Mucosa of stomach (tissue), 1 donor: Measurements from ENCODE around the gene GNB1L.

ENCODE experiments used
- H3K27me3 ChIP-seq: one replicate; pipeline ENCODE4 v1.7.0; 2013; ENCODE audit warnings: mild to moderate bottlenecking, low read length; ENCODE audit not compliant: control insufficient read depth, insufficient read depth
- H3K36me3 ChIP-seq: one replicate; pipeline ENCODE4 v1.7.0; 2013; ENCODE audit warnings: low read length; ENCODE audit not compliant: control insufficient read depth, insufficient read depth
- H3K4me1 ChIP-seq: one replicate; pipeline ENCODE4 v1.7.0; 2013; ENCODE audit warnings: mild to moderate bottlenecking, low read length; ENCODE audit not compliant: control insufficient read depth, insufficient read depth
- H3K4me3 ChIP-seq: one replicate; pipeline ENCODE4 v1.7.0; 2013; ENCODE audit warnings: low read length
- H3K9ac ChIP-seq: one replicate; pipeline ENCODE4 v1.7.0; 2013; ENCODE audit warnings: mild to moderate bottlenecking, low read length, moderate library complexity
- H3K9me3 ChIP-seq: one replicate; pipeline ENCODE4 v1.7.0; 2013; ENCODE audit warnings: mild to moderate bottlenecking, low read length, moderate library complexity; ENCODE audit not compliant: control insufficient read depth
- donor health status: Pancreatic carcinoma.

The GNB1L gene

DNA sequence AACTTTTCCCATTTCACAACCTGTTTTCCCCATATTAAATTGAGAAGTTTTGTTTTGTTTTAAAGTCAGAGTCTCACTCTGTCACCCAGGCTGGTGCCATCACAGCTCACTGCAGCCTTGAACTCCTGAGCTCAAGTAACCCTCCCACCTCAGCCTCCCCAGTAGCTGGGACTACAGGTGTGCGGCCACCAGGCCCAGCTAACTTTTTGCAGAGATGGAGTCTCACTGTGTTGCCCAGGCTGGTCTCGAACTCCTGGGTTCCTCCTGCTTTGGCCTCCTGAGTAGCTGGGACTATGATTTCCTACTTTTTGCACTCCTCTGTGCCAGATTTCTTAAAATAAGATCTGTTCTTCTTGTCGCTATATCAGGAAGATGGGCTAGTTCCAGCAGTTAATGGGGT is 44.9 kb downstream of the GNB1L start:
- Histone ChIP-seq H3K4me1 (peaks cover 19% of the 10 kb centered on the region), H3K27me3 (no peaks in the 10 kb centered on the region), H3K36me3 (no peaks in the 10 kb centered on the region), H3K4me3 (no peak overlapping the region), H3K9ac (no peak overlapping the region), H3K9me3 (no peaks in the 10 kb centered on the region)

GRCh38 chr22:19808873-19809478 is 45.7 kb downstream of the GNB1L start:
- Histone ChIP-seq H3K9me3 (no peaks in the 10 kb centered on the region), H3K4me3 (no peak overlapping the region), H3K4me1 (peaks cover 19% of the 10 kb centered on the region), H3K9ac (no peak overlapping the region), H3K36me3 (no peaks in the 10 kb centered on the region), H3K27me3 (no peaks in the 10 kb centered on the region)

- Histone ChIP-seq H3K4me1 (peaks cover 19% of the 10 kb centered on the region), H3K9me3 (no peaks in the 10 kb centered on the region)
Measured at GRCh38 chr22:19807914-19808872, 46.5 kb downstream of the GNB1L start.

GRCh38 chr22:19807161-19807913 is 47.3 kb downstream of the GNB1L start:
- H3K4me1 ChIP-seq, result peaks cover 19% of the 10 kb centered on the region
- H3K36me3 ChIP-seq, result no peaks in the 10 kb centered on the region
- no peak overlapping the region for H3K4me3 ChIP-seq
- H3K27me3 ChIP-seq, result no peaks in the 10 kb centered on the region
- no peak overlapping the region for H3K9ac ChIP-seq
- no peaks in the 10 kb centered on the region for H3K9me3 ChIP-seq

More at GRCh38 chr22:19807914-19808872, 46.5 kb downstream of the GNB1L start:
- no peaks in the 10 kb centered on the region for H3K27me3 ChIP-seq
- H3K9ac ChIP-seq, result no peak overlapping the region
- H3K36me3 ChIP-seq, result no peaks in the 10 kb centered on the region
- no peak overlapping the region for H3K4me3 ChIP-seq

DNA sequence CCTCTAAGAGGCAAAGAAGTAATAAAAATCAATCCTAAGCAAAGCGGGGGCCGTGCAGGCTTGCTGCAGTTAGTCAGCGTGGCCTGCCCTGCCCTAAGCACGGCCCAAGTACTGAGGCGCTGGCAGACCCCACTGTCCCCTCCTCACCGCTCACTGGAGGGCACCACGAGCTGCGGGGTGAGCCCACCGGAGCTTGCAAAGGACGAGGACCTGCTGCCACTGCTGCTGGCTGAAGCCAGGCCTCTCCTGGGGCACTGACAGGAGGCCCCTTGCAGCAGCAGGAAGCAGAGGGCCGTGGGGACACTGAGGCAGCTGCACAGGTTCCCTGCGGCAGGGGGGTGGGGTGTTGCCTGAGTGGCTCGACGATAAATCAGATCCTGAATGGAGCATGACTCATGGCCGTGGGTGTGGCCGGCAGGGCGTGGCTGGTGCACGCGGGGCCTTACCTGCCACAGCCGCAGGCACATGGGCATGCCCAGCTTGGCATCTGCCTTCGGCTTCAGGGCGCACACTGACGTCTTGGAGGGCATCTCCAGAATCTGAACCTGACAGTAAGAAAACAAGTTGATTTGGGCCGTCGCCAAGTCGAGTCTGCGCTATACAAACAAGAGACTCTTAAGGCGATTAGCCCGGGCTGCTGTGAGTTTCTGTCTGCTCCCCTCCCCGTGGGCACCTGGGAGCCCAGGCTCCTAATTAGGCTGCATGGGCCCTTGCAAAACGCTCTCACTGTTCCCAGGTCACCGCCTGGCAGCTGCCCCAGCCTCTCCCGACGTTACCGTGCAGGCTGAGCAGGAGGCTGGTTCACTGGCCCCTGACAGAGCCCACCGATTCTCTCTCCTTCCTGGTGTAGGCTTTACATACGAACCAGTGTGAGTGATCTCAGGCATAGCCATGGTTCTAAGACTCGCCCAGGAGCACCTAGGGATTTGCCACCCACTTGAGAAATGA is 48.2 kb downstream of the GNB1L start:
- no peaks in the 10 kb centered on the region for H3K36me3 ChIP-seq
- peaks cover 19% of the 10 kb centered on the region for H3K4me1 ChIP-seq
- H3K9me3 ChIP-seq, result no peaks in the 10 kb centered on the region
- H3K27me3 ChIP-seq, result no peaks in the 10 kb centered on the region
- H3K4me3 ChIP-seq, result no peak overlapping the region
- H3K9ac ChIP-seq, result no peak overlapping the region

DNA sequence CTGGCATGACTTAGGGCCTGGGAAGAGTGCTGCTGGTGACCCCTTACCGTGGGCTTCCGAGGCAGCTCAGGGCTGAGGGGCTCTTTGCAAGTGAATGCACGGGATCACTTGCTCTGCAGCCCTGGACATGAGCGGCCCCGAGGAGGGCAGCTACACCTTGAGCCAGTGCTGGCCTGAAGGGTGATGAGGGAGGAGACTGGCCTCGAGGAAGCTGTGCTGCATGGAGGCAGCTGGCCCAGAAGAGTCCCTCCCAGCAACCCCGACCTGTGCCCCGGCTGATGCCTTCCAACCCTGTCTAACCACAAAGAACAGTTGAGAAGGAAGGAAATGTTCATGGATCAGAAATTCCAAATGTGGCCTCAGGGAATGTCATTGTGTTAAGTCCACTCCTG is 48.9 kb downstream of the GNB1L start:
- H3K36me3 ChIP-seq, result no peaks in the 10 kb centered on the region
- no peaks in the 10 kb centered on the region for H3K27me3 ChIP-seq
- no peaks in the 10 kb centered on the region for H3K9me3 ChIP-seq
- no peak overlapping the region for H3K4me3 ChIP-seq
- no peak overlapping the region for H3K9ac ChIP-seq
- H3K4me1 ChIP-seq, result peaks cover 19% of the 10 kb centered on the region

DNA sequence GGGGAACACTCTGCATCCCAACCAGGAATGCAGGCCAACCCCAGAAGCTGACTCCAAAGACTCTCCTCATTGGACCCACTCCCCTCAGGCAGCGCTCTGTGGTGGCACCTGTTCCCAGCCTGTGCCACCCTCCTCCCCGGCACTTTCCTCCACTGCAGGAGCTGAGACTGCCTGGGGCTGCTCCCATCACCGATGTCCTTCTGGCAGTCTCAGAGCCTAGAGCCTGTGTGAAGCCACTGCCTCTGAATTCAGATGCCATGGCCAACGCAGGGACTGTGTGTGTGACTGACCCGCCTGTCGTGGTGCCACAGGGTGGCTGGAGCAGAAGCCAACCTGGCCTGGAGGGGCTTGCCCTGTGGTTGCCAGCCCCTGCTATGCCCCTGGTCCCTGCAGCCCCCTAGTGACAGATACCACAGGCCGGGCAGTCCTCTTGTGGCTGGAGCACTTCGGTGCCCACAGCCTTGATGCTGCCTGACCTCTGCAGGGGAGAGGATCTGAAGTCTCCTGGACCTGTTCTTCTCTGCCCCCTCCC is 50.9 kb downstream of the GNB1L start:
- Histone ChIP-seq H3K36me3 (no peaks in the 10 kb centered on the region), H3K4me1 (peaks cover 19% of the 10 kb centered on the region), H3K27me3 (no peaks in the 10 kb centered on the region), H3K9ac (no peak overlapping the region), H3K9me3 (no peaks in the 10 kb centered on the region), H3K4me3 (no peak overlapping the region)

DNA sequence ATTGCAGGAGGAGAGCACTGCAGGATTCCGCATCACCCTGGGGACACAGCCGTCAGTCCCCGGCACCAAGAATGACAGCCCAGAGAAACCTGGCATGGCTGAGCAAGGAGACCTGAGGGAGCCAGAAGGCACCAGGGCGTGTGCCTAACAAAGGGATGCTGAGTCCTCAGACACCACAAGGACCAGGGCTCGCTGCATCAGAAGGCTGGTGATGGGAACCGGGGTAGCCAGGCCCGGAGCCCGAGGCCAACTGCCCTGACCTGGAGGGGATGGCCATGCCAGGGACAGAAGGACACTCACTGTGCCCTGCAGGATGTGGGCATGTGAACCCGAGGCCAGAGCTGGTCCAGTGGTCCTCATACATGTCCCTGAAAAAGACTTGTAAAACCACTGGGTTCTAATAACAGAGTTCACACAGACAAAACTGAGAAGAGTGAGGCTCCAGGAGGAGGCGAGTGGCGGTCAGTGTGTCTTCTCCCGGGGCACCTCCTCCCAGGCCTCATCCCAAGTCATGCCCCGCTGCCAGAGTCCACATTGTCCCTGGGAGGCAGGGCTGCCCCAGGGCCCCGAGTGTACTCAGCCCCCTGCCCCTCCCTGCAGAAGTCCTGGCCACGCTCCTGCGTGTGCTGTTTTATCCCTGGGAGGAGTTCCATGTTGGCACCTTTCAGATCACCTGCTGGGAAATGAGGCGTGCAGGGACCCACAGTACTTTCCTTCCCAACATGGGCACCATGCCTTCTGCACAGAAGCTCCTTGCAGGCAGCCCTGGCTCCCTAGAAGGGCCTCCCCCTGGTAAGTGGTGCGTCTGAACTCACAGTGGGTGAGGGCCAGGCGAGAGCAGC is 51.6 kb downstream of the GNB1L start:
- H3K36me3 ChIP-seq, result no peaks in the 10 kb centered on the region
- H3K4me3 ChIP-seq, result no peak overlapping the region
- H3K9ac ChIP-seq, result no peak overlapping the region
- H3K27me3 ChIP-seq, result no peaks in the 10 kb centered on the region
- no peaks in the 10 kb centered on the region for H3K9me3 ChIP-seq
- H3K4me1 ChIP-seq, result peaks cover 19% of the 10 kb centered on the region

- no peaks in the 10 kb centered on the region for H3K27me3 ChIP-seq
- H3K9me3 ChIP-seq, result no peaks in the 10 kb centered on the region
- H3K4me3 ChIP-seq, result no peak overlapping the region
- no peaks in the 10 kb centered on the region for H3K36me3 ChIP-seq
- peaks cover 15% of the 10 kb centered on the region for H3K4me1 ChIP-seq
- H3K9ac ChIP-seq, result no peak overlapping the region
Measured at GRCh38 chr22:19802001-19802893, 52.4 kb downstream of the GNB1L start.
